Effector CD4-positive, alpha-beta T cell (primary cell): Measurements from ENCODE around the gene FKBP11.

Experiments used
- DNase-seq: peaks from one replicate; pipeline ENCODE4 v3.0.0-alpha.2; 2020
- total RNA-seq: gene quantifications from one replicate; lab custom pipeline; 2026; lab: John Stamatoyannopoulos, UW

Gene FKBP11
- total RNA-seq = 21.2 reads per million, percentile 48 among the genes with 10 or more reads in this experiment

GRCh38 chr12:48925304-48926011 lies at the start of gene FKBP11:
Gene FKBP11, minus strand, starts transcription at chr12:48925492. Its CDS starts 64 bp downstream, at chr12:48925428.
- DNase-seq = peak; percentile 74

- DNase-seq = peak; percentile 29
Measured at GRCh38 chr12:48973941-48974673, 48.8 kb upstream of the FKBP11 start.

DNA sequence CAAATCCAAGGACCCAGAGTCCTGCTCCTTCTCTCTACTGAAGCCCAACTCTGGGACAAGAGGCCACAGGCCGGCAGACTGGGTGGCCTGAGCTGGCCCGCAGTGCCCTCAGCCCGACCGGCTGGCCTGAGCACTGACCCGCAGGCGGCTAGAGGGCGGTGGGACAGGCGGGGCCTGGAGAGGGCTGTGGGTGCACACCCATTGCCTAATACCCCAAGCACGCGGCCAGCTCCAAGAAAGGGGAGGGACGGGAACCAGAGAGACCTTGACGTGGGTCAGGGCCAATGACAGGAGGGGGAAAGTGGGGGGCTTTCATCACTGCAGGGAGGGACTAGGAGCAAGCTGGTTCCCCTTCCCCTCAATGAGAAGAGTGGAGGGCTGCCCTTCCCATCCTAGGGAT lies 48.2 kb upstream of the FKBP11 start:
- no peak for DNase-seq

DNA sequence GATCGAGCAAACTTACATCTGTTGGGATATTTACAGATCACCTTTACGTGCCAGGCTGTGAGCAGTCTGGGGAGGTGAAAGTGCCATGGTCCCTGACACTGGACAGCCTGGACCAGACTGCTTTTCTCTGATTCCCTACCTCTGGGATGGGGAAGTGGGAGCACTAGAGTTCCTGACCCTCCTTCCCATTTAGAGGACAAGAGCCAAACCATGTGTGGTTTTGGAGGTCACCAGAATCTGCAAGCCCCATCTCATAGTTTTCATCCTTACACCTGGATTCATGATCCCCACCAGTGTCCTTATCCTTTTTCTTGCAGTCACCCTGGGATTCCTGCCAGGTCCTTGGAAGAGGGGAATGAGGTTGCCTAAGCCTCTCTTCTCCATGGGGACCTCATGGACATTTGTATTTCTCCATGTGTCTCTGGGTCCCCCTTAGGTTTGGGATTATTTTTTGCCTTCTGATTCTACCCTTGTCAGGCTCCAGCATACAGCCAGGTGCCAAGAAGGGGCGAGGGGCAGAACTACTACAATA lies 47.7 kb upstream of the FKBP11 start:
- DNase-seq = no peak

- no peak for DNase-seq
Measured at GRCh38 chr12:48972213-48972951, 47.1 kb upstream of the FKBP11 start.

- no peak for DNase-seq
Measured at GRCh38 chr12:48970702-48971334, 45.5 kb upstream of the FKBP11 start.

DNA sequence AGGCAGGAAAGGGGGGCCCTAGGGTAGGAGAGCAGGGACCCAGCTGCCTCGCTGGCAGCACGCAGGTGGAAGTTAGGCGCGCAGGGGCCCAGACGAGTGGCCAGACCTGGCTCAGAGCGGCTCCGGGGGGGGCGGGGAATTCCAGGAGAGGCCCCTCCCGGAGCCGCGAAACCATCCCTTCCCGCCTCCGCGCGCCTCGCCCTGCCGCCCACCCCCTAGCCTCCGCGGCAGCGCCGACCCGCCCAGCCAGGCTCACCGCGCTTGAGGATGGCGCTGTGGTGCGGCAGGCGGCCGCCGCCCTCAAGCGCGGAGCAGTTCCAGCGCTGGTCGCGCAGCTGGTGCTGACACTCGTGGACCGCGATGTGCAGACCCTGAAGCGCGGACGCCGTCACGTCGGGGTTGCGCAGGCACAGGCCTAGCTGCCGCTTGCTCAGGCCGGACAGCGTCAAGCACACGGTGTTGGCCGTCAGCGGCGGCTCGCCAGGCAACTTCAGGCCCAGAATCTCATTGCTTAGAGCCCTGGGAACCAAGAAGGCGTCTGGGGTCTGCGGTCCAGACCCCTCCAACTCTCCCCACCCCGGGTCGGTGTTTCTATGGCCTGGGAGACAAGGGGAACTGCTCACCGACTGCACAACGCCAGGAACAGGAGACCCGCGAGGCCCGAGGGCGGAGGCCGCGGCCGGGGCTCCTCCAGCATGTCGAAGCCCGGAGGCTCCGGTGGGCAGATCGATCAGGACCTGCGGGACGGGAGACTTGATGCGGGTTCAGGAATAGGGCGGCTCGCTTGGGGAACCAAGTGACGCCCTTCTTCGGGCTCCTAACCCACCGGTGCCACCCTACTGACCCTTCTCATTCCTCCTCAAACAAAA lies 44.8 kb upstream of the FKBP11 start:
- peak; percentile 23 for DNase-seq

DNA sequence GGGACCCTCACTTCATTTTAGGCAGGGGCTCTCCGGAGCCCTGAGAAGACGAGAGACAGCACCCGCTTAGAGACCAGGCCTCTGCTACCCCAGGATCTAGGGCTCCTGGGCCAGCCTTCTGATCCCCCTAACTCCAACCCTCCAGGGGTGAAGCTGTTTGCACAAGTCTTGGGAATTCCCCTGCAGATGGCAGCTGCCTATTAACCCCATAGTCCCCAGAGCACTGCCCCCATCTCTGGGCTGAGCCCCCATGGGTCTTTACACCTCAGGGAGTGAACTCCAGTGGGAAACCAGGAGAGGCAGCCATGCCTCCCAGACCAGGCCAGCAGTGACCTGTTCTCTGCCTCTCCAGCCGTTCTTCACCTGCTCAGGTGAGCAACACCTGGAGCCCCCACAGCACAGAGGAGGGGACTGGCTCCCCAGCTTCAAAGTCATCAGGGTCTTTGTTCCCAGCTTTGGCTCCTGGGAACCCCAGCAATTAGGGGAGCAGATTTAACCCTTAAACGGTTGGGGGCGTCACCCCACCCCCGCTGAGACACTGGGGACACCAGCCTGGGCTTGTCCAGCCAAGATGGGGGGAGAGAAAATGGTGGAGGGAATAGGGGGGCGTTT lies 44.0 kb upstream of the FKBP11 start:
- no peak for DNase-seq

DNA sequence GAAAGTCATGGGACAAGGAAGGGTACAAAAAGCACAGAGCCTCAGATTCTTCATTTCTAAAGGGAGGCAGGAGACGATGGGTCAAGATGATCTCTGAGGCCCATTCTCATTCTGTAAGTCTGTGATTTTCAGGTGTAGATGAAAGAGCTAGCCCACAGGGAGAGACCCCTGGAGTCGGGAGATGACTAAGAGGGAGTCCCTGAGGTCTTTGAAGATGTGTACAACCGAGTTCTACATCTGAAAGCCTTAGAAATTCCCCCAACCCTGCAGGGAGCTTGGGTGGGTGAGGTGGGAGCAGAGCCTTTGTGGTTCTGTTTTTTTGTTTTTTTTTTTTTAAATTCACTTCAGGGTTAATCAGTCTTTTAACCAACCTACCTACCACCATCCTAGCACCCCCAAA lies 43.2 kb upstream of the FKBP11 start:
- DNase-seq = no peak

- DNase-seq = no peak
Measured at GRCh38 chr12:48967991-48968390, 42.7 kb upstream of the FKBP11 start.

DNA sequence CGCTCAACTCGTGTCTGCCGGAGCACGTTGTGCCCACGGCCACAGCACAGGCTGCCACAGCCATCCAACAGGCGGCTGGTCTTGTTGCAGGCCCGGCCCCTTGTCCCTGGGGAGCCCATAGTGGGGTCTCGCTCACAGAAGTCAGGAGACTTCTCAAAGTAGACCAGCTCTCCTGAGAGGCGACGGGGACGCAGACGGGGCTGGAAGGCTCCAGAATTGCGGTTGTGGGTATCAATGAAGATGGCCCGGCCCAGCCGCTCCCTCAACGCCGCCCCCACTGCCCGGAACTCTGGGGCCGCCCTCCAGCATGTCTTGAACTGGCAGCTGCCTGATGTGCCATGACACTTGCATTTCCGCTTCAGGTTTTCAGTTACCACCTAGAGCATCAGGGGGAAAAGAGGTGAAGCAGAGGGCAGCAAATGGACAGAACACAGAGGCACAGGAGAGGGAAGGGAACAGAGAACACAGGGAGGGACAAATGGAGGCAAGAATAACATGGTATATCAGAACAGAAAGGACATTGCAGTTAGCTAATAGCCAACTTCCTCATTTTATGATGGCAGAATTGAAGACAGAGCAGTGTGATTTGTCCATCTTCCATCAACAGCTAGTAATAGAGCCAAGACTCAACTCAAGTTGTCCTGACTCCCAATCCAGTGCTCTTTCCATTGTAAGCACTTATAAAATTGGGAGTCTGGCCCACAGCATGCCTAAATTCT lies 41.0 kb upstream of the FKBP11 start:
- no peak for DNase-seq

DNA sequence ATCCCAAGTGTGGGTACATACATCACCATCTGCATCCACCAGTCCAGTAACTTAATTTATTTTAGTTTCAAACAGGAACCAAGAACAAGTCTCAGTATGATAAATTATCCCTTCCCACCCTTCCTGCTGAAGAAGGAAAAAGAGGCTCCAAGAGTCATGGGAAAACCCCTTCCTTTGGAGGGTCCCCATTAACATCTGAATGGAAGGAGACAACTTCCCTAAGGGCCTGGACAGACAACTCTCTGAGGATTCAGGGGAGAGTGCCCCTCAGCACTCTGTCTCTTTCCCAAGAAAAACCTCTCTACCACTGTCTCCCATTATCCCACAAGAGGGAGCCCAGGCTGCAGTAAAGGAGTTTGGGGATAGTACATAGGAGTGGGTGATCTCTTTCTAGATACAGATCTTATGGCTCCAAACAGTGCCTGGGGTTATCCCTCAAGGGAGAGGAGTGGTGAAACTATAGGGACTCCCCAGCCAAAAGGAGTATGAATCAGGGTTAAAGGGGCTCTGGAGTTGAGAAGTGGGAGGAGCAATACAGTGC lies 40.1 kb upstream of the FKBP11 start:
- DNase-seq = no peak

DNA sequence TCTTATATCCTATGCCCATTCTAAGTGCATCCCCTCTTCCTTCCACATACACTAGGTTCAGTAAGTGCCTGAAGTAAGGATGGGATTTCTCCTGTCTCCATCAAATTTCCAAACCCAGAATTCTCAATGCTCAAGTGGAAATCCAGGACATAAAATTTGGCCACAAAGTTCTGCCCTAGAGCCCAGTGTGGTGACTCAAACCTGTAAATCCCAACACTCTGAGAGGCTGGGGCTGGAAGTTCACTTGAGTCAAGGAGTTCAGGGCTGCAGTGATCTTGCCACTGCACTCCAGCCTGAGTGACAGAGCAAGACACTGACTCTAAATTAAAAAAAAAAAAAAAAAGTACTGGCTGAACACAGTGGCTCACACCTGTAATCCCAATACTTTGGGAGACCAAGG lies 36.5 kb upstream of the FKBP11 start:
- no peak for DNase-seq

DNA sequence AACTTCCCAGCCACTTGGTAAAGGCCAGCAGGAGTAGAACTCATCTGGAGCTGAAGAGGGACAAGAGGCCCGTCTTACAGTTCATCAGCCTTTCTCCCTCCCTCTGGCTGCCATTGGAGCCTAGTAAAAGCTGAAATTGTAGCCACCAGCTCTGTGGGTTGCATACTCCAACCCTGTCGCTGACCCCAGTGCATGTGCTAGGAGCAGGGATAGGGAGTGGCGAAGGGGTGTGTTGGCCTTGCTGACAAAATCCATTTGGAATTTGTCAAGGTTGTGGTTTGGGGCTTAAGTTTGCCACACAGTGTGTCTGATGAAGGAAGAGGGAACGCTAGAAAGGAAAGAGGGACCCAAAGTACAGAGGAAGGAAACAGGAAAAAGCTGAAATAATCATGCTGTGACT lies 36.0 kb upstream of the FKBP11 start:
- no peak for DNase-seq

GRCh38 chr12:48960834-48961233 lies 35.5 kb upstream of the FKBP11 start:
- no peak for DNase-seq

DNA sequence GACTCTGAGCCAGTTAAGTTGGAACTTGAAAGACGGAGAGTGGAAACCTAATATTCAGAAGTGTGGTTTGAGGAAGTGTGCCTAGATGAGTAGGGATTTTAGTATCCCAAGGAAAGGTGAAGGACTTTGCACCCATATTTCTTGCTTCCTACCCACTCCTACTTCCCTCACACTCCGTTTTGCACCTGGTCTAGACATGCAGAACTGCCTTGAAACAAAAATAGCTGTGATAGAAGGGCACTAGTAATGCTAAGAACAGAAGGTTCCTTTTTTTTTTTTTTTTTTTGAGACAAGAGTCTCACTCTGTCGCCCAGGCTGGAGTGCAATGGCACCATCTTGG lies 32.7 kb upstream of the FKBP11 start:
- no peak for DNase-seq

DNA sequence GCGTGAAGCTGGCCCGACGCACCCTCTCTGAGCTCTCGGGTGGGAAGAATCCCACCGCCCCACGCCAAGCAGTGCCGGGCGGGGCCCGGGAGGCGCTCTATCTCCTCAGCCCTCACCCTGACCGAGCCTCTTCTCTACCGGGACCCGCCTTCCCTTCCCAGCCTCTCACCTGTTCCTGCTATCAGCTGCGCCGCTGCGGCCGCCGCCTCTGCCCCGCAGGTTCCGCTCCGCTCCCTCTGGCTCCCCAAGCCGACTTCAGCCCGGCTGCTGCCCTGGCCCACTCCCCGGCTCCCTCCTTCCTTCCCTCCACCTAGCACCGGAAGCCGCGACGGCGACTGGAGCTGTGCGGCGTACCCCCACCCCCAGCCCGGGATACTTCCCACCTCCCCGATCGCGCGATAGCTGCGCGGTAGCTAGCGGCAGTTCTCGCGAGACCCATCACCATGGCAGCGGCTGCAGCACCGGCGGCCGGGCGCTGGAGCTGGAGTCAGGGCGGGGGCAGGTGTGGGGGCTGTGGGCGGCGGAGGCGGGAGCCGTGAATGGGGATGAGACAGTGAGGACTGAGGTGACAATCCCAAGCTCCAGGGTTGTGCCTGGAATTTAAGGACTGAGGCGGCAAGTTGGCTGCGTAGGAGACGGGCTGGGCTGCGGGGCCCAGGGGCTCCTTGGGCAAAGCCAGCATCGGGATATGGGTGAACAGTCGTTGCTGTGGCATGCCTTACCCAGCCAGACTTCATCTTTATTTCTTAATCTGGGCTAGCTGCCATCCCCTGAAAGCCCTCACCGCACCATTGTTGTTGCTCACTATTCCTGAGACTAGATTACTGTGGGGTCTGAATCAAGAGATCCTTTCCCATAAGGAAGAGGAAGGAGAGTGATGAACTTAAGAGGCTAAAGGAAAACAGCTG lies 32.1 kb upstream of the FKBP11 start, which contains the start of gene ARF3:
Gene ARF3 (minus strand): TSS at position 347 of the 908 bp plus-strand sequence. CDS start 16,392 bp downstream, outside the sequence.
- DNase-seq = peak; percentile 93

- no peak for DNase-seq
Measured at GRCh38 chr12:48956279-48957140, 31.2 kb upstream of the FKBP11 start.
